ENCODE measurements around the gene COQ3. TPM values are rescaled to one million over a fixed set of nuclear protein-coding genes. Genes with fewer than 3 reads are reported as not detected.
"Not testable (repeated sequence)": the region's sequence is repeated elsewhere in the genome, so short reads cannot be mapped to it uniquely, and the experiment has no call there.

COQ3 gene
- total RNA-seq, 1 donor from 2014 or later, result 5.0 TPM

DNA sequence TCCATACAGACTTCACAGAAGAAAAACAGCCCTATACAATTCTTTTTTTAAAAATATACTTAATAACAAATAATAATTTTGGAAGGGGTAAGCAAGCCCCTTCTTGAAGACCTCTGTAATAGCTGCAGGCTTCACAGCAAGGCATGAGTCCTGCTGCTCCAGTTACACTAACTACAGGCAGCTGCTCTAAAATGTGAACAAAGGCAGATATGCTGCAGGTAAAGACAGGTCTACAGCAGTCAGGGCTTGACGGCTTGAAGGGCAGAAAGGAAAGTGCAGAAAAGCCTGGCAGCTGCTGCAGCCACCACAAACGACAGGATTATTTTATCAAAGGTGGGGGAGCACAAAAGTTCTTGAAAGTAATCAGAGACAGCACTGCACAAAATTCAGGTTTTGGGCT, 55.8 kb downstream of the COQ3 start:
- Histone ChIP-seq H3K36me3 (ENCODE audit: insufficient read depth, low read length) (no peaks in the 10 kb centered on the region), H3K79me2 (ENCODE audit: insufficient read depth, low read length) (no peaks in the 10 kb centered on the region), H3K9ac (ENCODE audit: low read length) (no peak overlapping the region), H2AFZ (ENCODE audit: low read depth, low read length) (no peak overlapping the region), H3K4me2 (ENCODE audit: low read length) (no peak overlapping the region), H4K20me1 (ENCODE audit: insufficient read depth, low read length) (no peaks in the 10 kb centered on the region), H3K4me1 (ENCODE audit: insufficient read depth, low read length) (no peaks in the 10 kb centered on the region), H3K9me3 (ENCODE audit: insufficient read depth, low read depth, low read length) (no peaks in the 10 kb centered on the region), H3K4me3 (ENCODE audit: insufficient read depth, low read depth, low read length) (no peak overlapping the region), H3K27ac (ENCODE audit: low read depth, low read length) (no peak overlapping the region), H3K27me3 (ENCODE audit: insufficient read depth, low read length) (no peaks in the 10 kb centered on the region)
- TF ChIP-seq, protein P1, sequence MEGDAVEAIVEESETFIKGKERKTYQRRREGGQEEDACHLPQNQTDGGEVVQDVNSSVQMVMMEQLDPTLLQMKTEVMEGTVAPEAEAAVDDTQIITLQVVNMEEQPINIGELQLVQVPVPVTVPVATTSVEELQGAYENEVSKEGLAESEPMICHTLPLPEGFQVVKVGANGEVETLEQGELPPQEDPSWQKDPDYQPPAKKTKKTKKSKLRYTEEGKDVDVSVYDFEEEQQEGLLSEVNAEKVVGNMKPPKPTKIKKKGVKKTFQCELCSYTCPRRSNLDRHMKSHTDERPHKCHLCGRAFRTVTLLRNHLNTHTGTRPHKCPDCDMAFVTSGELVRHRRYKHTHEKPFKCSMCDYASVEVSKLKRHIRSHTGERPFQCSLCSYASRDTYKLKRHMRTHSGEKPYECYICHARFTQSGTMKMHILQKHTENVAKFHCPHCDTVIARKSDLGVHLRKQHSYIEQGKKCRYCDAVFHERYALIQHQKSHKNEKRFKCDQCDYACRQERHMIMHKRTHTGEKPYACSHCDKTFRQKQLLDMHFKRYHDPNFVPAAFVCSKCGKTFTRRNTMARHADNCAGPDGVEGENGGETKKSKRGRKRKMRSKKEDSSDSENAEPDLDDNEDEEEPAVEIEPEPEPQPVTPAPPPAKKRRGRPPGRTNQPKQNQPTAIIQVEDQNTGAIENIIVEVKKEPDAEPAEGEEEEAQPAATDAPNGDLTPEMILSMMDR (IDR thresholded peaks at IDR 0.05; ENCODE audit: insufficient read depth, low read depth, low read length), result no peak
- no peak for TF ChIP-seq EZH2 (IDR thresholded peaks at IDR 0.05; ENCODE audit: insufficient read depth, low read length)
- no peak overlapping the region for H3K27ac Mint-ChIP-seq (ENCODE audit: unreplicated experiment)
- H3K27me3 Mint-ChIP-seq (ENCODE audit: low read depth, unreplicated experiment), result no peaks in the 10 kb centered on the region
- no peaks in the 10 kb centered on the region for H3K36me3 Mint-ChIP-seq (ENCODE audit: low read depth, unreplicated experiment)
- DNase-seq (ENCODE audit: low read depth), result no peak
- no peak for FAIRE-seq
- peaks cover 3% of the 10 kb centered on the region for H3K4me1 Mint-ChIP-seq (ENCODE audit: low read depth, unreplicated experiment)
- peaks cover 2% of the 10 kb centered on the region for H3K9me3 Mint-ChIP-seq (ENCODE audit: unreplicated experiment)
- no peak overlapping the region for H3K4me3 Mint-ChIP-seq (ENCODE audit: unreplicated experiment)

DNA sequence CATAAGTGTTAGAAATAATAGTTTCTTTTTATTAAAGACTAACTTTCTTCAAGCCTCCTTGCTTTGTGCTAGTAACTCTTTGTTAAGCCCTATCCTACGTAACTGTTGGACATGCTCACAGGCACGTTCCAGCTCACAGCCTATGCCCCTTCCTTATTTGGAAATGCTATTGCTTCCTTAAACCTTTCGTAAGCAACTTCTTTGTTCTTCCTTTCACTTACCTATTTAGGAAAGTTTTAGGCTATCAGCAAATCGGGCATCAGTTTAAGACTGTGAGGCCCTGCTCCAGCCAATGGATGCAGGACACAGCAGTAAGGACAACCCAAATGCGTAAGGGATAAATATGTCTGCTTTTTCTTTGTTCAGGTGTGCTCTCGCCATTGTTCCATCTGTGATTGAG, 58.7 kb downstream of the COQ3 start:
- not testable (repeated sequence) for H3K4me1 ChIP-seq (ENCODE audit: insufficient read depth, low read length); H3K9me3 ChIP-seq (ENCODE audit: insufficient read depth, low read depth, low read length); H3K4me2 ChIP-seq (ENCODE audit: low read length); H3K27me3 Mint-ChIP-seq (ENCODE audit: low read depth, unreplicated experiment); H3K79me2 ChIP-seq (ENCODE audit: insufficient read depth, low read length); H3K9ac ChIP-seq (ENCODE audit: low read length); H3K4me3 Mint-ChIP-seq (ENCODE audit: unreplicated experiment); DNase-seq (ENCODE audit: low read depth); H2AFZ ChIP-seq (ENCODE audit: low read depth, low read length); H3K4me1 Mint-ChIP-seq (ENCODE audit: low read depth, unreplicated experiment); H3K27me3 ChIP-seq (ENCODE audit: insufficient read depth, low read length); H3K4me3 ChIP-seq (ENCODE audit: insufficient read depth, low read depth, low read length); H3K36me3 ChIP-seq (ENCODE audit: insufficient read depth, low read length); H3K9me3 Mint-ChIP-seq (ENCODE audit: unreplicated experiment); H3K36me3 Mint-ChIP-seq (ENCODE audit: low read depth, unreplicated experiment); H4K20me1 ChIP-seq (ENCODE audit: insufficient read depth, low read length); H3K27ac ChIP-seq (ENCODE audit: low read depth, low read length); FAIRE-seq
- peak overlapping the region; percentile 38 for H3K27ac Mint-ChIP-seq (ENCODE audit: unreplicated experiment)

DNA sequence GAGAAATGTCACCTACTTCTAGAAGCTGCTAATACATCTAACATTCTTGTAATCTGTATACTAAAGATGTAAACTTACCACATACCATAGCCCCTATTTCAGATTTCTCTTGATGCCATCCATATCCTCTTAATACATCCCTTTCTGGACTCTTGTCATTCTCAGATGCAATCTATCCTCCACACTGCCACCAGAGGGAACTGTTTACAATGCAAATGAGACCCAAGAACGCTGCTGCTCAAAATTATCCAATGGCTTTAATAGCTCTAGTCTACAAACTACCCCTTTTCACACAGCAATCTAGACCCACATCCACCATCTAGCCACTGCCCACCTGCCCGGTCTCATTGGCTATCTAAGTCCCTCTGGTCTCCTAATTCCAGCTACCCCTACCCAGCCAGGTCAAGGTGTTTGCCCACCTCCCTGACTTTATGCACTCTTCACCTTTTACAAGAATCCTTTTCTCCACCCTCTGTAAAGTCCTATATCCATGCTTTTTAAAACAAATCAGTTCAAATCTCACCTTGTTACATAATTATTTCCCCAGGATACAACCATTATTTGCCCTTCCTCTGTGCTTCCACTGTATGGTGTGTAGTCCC, 59.4 kb downstream of the COQ3 start:
- peak overlapping the region; percentile 12 for H3K27ac Mint-ChIP-seq (ENCODE audit: unreplicated experiment)
- H3K4me2 ChIP-seq (ENCODE audit: low read length), result no peak overlapping the region
- H3K27ac ChIP-seq (ENCODE audit: low read depth, low read length), result no peak overlapping the region
- H3K27me3 ChIP-seq (ENCODE audit: insufficient read depth, low read length), result no peaks in the 10 kb centered on the region
- H3K9me3 Mint-ChIP-seq (ENCODE audit: unreplicated experiment), result peaks cover 2% of the 10 kb centered on the region
- H3K4me3 ChIP-seq (ENCODE audit: insufficient read depth, low read depth, low read length), result no peak overlapping the region
- DNase-seq (ENCODE audit: low read depth), result peak; percentile 30
- no peaks in the 10 kb centered on the region for H3K79me2 ChIP-seq (ENCODE audit: insufficient read depth, low read length)
- no peak overlapping the region for H3K9ac ChIP-seq (ENCODE audit: low read length)
- peak; percentile 37 for FAIRE-seq
- no peaks in the 10 kb centered on the region for H3K4me1 ChIP-seq (ENCODE audit: insufficient read depth, low read length)
- H3K36me3 Mint-ChIP-seq (ENCODE audit: low read depth, unreplicated experiment), result peaks cover 2% of the 10 kb centered on the region
- H3K4me3 Mint-ChIP-seq (ENCODE audit: unreplicated experiment), result no peak overlapping the region
- H4K20me1 ChIP-seq (ENCODE audit: insufficient read depth, low read length), result no peaks in the 10 kb centered on the region
- no peaks in the 10 kb centered on the region for H3K27me3 Mint-ChIP-seq (ENCODE audit: low read depth, unreplicated experiment)
- H3K9me3 ChIP-seq (ENCODE audit: insufficient read depth, low read depth, low read length), result no peaks in the 10 kb centered on the region
- no peak overlapping the region for H2AFZ ChIP-seq (ENCODE audit: low read depth, low read length)
- H3K36me3 ChIP-seq (ENCODE audit: insufficient read depth, low read length), result no peaks in the 10 kb centered on the region
- H3K4me1 Mint-ChIP-seq (ENCODE audit: low read depth, unreplicated experiment), result peaks cover 3% of the 10 kb centered on the region
- TF ChIP-seq EZH2 (IDR thresholded peaks at IDR 0.05; ENCODE audit: insufficient read depth, low read length), result no peak
- TF ChIP-seq, protein P1 (IDR thresholded peaks at IDR 0.05; ENCODE audit: insufficient read depth, low read depth, low read length), result peak; percentile 78

All from astrocyte (in vitro differentiated cells and primary cell).